OCI-LY1 (cell line): ENCODE measurements around the gene ST3GAL3.

Experiments
- H2AFZ ChIP-seq: fragments of 200-600 bp; sonication (generic), shearing (Covaris generic); 2 replicates; pipeline ENCODE4 v1.6.0; 2014; ENCODE audit warnings: antibody characterized with exemption, mild to moderate bottlenecking, low read length
- H3F3A ChIP-seq: fragments of 200-600 bp; sonication (generic), shearing (Covaris generic); 2 replicates; pipeline ENCODE4 v1.6.0; 2014; ENCODE audit warnings: mild to moderate bottlenecking, antibody characterized with exemption, low read length, moderate library complexity; ENCODE audit not compliant: insufficient read depth
- H3K27ac ChIP-seq: fragments of 200-600 bp; sonication (generic); 2 replicates; pipeline ENCODE4 v1.5.1; 2014; ENCODE audit warnings: low read length, mixed run types, mild to moderate bottlenecking, low read depth; ENCODE audit not compliant: poor library complexity, severe bottlenecking
- H3K27me3 ChIP-seq: fragments of 200-600 bp; sonication (generic); 2 replicates; pipeline ENCODE4 v1.6.0; 2014; ENCODE audit warnings: antibody characterized with exemption, mild to moderate bottlenecking, low read length, moderate library complexity; ENCODE audit not compliant: insufficient read depth
- H3K36me3 ChIP-seq: fragments of 200-600 bp; sonication (generic); 2 replicates; pipeline ENCODE4 v1.6.1; 2014; ENCODE audit warnings: mild to moderate bottlenecking, antibody characterized with exemption, low read length, moderate library complexity, mixed read lengths; ENCODE audit not compliant: insufficient read depth
- H3K4me1 ChIP-seq: fragments of 200-600 bp; sonication (generic); 2 replicates; pipeline ENCODE4 v1.5.1; 2014; ENCODE audit warnings: mild to moderate bottlenecking, low read length, moderate library complexity; ENCODE audit not compliant: insufficient read depth, severe bottlenecking
- H3K4me2 ChIP-seq: fragments of 200-600 bp; sonication (generic), shearing (Covaris generic); 2 replicates; pipeline ENCODE4 v1.6.1; 2014; ENCODE audit warnings: low read length
- H3K4me3 ChIP-seq: fragments of 200-600 bp; sonication (generic); 2 replicates; pipeline ENCODE4 v1.5.1; 2014; ENCODE audit warnings: low read length, low read depth, mild to moderate bottlenecking, mixed read lengths; ENCODE audit not compliant: poor library complexity, severe bottlenecking
- H3K79me2 ChIP-seq: fragments of 200-600 bp; shearing (Covaris generic); 2 replicates; pipeline ENCODE4 v1.6.1; 2016; ENCODE audit warnings: mixed run types, low read length, mixed read lengths; ENCODE audit not compliant: insufficient read depth
- H3K9ac ChIP-seq: fragments of 200-600 bp; sonication (generic), shearing (Covaris generic); 2 replicates; pipeline ENCODE4 v1.6.1; 2014; ENCODE audit warnings: mild to moderate bottlenecking, low read length, mixed read lengths
- H3K9me2 ChIP-seq: fragments of 200-600 bp; sonication (generic), shearing (Covaris generic); 2 replicates; pipeline ENCODE4 v1.6.1; 2014; ENCODE audit warnings: low read depth, mild to moderate bottlenecking, low read length, mixed read lengths
- H3K9me3 ChIP-seq: fragments of 200-600 bp; shearing (Covaris generic); 2 replicates; pipeline ENCODE4 v1.6.1; 2014; ENCODE audit warnings: low read length, mixed read lengths
- H4K20me1 ChIP-seq: fragments of 200-600 bp; sonication (generic), shearing (Covaris generic); 2 replicates; pipeline ENCODE4 v1.6.0; 2016; ENCODE audit warnings: mild to moderate bottlenecking, low read length; ENCODE audit not compliant: insufficient read depth
- EZH2 ChIP-seq: fragments of 200-600 bp; sonication (generic), shearing (Covaris generic); IDR thresholded peaks from 2 replicates; pipeline ENCODE4 v1.8.0; 2017; ENCODE audit warnings: borderline replicate concordance, mixed run types, mild to moderate bottlenecking, antibody characterized with exemption, low read length, moderate library complexity, mixed read lengths
- TF ChIP-seq, protein P1 (sequence below): fragments of 200-600 bp; sonication (generic), shearing (Covaris generic); IDR thresholded peaks from 2 replicates; pipeline ENCODE4 v1.5.1; 2017; ENCODE audit warnings: mild to moderate bottlenecking, antibody characterized with exemption, low read length, moderate library complexity, mixed read lengths

ST3GAL3 gene

DNA sequence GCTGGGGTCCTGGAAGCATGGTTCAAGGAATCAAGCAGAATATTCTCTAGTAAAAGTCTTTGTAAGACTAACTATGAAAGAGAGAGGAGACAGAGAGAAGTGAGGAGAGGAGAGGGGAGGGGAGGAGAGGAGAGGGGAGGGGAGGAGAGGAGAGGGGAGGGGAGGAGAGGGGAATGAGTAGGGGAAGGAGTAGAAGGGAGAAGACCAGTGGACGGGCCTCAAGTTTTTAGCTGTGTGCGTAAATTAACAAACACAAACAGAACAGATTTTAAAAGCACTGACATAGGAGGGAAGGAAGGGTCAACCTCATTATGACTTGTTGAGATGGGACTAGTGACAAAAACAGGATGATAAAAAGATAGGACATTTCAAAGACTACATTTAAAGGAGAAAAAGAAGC, 62.8 kb downstream of the ST3GAL3 start:
- no peak overlapping the region for H3K9ac ChIP-seq
- no peak overlapping the region for H2AFZ ChIP-seq
- H3F3A ChIP-seq, result no peaks in the 10 kb centered on the region
- no peaks in the 10 kb centered on the region for H3K9me3 ChIP-seq
- no peak overlapping the region for H3K4me3 ChIP-seq
- no peaks in the 10 kb centered on the region for H3K27me3 ChIP-seq
- no peak overlapping the region for H3K27ac ChIP-seq
- TF ChIP-seq, protein P1, sequence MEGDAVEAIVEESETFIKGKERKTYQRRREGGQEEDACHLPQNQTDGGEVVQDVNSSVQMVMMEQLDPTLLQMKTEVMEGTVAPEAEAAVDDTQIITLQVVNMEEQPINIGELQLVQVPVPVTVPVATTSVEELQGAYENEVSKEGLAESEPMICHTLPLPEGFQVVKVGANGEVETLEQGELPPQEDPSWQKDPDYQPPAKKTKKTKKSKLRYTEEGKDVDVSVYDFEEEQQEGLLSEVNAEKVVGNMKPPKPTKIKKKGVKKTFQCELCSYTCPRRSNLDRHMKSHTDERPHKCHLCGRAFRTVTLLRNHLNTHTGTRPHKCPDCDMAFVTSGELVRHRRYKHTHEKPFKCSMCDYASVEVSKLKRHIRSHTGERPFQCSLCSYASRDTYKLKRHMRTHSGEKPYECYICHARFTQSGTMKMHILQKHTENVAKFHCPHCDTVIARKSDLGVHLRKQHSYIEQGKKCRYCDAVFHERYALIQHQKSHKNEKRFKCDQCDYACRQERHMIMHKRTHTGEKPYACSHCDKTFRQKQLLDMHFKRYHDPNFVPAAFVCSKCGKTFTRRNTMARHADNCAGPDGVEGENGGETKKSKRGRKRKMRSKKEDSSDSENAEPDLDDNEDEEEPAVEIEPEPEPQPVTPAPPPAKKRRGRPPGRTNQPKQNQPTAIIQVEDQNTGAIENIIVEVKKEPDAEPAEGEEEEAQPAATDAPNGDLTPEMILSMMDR, result no peak
- TF ChIP-seq EZH2, result no peak
- no peaks in the 10 kb centered on the region for H3K9me2 ChIP-seq
- H3K36me3 ChIP-seq, result peaks cover 16% of the 10 kb centered on the region; the same call in 1 of the 2 replicates
- H3K4me2 ChIP-seq, result no peak overlapping the region
- H3K79me2 ChIP-seq, result no peaks in the 10 kb centered on the region
- H3K4me1 ChIP-seq, result peaks cover 30% of the 10 kb centered on the region
- no peaks in the 10 kb centered on the region for H4K20me1 ChIP-seq

- H2AFZ ChIP-seq, result no peak overlapping the region
- H3K27me3 ChIP-seq, result no peaks in the 10 kb centered on the region
- no peaks in the 10 kb centered on the region for H4K20me1 ChIP-seq
- H3K4me1 ChIP-seq, result peaks cover 4% of the 10 kb centered on the region
- H3K36me3 ChIP-seq, result peaks cover 29% of the 10 kb centered on the region
- no peak overlapping the region for H3K4me3 ChIP-seq
- TF ChIP-seq, protein P1, result no peak
- no peak for TF ChIP-seq EZH2
- H3K9me2 ChIP-seq, result no peaks in the 10 kb centered on the region
- H3K27ac ChIP-seq, result no peak overlapping the region
- peaks cover 4% of the 10 kb centered on the region; the same call in 1 of the 2 replicates for H3K9me3 ChIP-seq
- no peaks in the 10 kb centered on the region for H3K79me2 ChIP-seq
- no peaks in the 10 kb centered on the region for H3F3A ChIP-seq
- H3K9ac ChIP-seq, result no peak overlapping the region
- H3K4me2 ChIP-seq, result no peak overlapping the region
Measured at GRCh38 chr1:43772978-43773377, 65.6 kb downstream of the ST3GAL3 start.

DNA sequence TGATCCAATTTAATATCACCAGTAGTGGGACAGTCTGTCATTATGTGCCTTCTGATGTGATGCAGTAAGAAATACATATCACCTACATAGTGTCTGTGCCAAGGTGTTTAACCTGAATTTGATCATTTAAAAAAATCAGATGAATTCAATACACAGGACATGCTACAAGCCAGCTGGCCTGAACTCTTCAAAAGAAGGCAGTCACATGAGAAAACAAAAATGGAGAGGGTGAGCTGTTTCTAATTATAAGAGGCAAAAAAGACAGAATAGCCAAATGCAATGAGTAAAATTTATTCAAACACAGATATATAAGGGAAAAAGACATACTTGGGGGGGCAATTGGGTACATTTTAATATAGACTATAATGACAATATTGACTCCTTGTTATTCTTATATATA, 66.5 kb downstream of the ST3GAL3 start:
- no peak for TF ChIP-seq EZH2
- TF ChIP-seq, protein P1, result no peak
- Histone ChIP-seq H3K9me3 (peaks cover 4% of the 10 kb centered on the region; the same call in 1 of the 2 replicates), H3K9ac (no peak overlapping the region), H2AFZ (no peak overlapping the region), H3K4me2 (no peak overlapping the region), H3F3A (no peaks in the 10 kb centered on the region), H4K20me1 (no peaks in the 10 kb centered on the region), H3K9me2 (no peaks in the 10 kb centered on the region), H3K27me3 (no peaks in the 10 kb centered on the region), H3K27ac (no peak overlapping the region), H3K36me3 (peaks cover 29% of the 10 kb centered on the region), H3K4me3 (no peak overlapping the region), H3K79me2 (no peaks in the 10 kb centered on the region), H3K4me1 (no peaks in the 10 kb centered on the region)
